GM12892 (cell line): Measurements from ENCODE around the gene TRIO.

Experiments used
- DNase-seq: peaks from one replicate; pipeline ENCODE4 v3.0.0; 2011; ENCODE audit not compliant: insufficient read length
- FAIRE-seq: peaks from 2 replicates; lab custom pipeline; 2011; peaks lifted over from hg19 to GRCh38; lab: Jason Lieb, UNC
- POLR2A ChIP-seq: IDR thresholded peaks from 2 replicates; pipeline ENCODE4 v1.6.1; 2011; ENCODE audit warnings: low read depth, low read length, control low read depth
- POLR2AphosphoS5 ChIP-seq: IDR thresholded peaks from 2 replicates; pipeline ENCODE4 v1.6.1; 2011; ENCODE audit warnings: low read depth, low read length, control low read depth
- TAF1 ChIP-seq: IDR thresholded peaks from 2 replicates; pipeline ENCODE4 v1.6.1; 2011; ENCODE audit warnings: low read depth, mild to moderate bottlenecking, control low read depth, low read length, borderline replicate concordance

Gene TRIO

DNA sequence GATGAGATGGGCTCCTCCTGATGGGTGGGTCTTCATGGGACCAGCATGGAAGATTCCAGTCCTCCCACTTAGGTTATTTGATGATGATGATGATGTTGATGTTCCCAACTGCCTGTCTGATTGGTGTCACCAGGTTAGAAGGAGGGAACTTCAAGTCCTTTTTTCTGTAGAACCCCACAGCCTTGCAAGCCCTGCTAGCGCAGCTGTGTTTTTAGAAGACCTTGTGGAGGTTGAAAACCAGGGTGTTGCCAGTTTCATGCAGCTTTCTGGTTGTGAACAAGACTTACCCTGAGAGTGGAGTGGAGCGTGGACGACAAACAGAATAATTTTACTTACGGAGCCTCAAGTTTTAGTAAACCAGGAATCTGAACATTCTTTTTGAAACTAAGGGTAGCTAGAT, 83.0 kb downstream of the TRIO start:
- no peak for FAIRE-seq
- TF ChIP-seq POLR2A: no peak
- TF ChIP-seq TAF1: no peak
- no peak for TF ChIP-seq POLR2AphosphoS5

DNA sequence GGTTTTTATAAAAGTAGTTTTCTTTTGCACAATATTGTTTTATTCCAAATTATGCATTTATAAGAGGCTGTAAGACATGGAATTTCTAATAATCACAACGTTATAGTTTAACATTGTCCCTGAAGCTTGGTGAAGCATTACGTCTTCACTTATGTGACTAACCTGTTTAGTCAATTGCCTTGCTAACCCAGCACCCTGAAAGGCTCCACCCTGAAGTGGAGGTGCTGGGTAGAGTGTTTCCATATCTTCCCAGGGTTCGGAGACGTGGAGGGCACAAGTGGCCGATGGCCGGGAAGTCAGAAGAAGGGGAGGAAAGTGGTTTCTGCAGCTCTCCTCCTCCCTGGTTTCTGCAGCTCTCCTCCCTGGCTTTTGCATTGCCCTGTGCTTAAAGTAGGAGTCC, 83.4 kb downstream of the TRIO start:
- FAIRE-seq: no peak

More for the DNA sequence above, 83.0 kb downstream of the TRIO start:
- no peak for DNase-seq

DNA sequence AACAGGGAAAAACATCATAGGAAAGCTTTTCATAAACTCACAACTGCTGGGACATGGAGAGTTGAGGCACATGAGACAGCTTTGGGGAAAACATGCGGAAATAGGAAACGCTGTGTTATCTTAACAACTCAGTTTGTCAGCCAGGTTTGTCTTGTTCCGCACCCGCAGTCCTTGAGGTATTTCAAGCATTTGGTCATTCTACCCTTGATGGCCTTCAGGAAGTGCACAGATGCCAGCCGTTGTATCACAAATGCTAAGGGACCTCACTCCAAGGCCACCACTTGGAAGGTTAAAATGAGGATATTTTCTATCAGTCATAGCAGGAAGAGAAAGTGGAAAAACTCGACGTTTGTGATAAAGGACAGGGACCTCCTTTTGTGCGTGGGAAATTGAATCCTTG, 83.8 kb downstream of the TRIO start:
- no peak for TF ChIP-seq TAF1
- no peak for TF ChIP-seq POLR2AphosphoS5
- TF ChIP-seq POLR2A: no peak
- FAIRE-seq (no peak), DNase-seq (no peak)

More for the DNA sequence above, 83.4 kb downstream of the TRIO start:
- no peak for DNase-seq
- TF ChIP-seq TAF1 (no peak), POLR2AphosphoS5 (no peak), POLR2A (no peak)

DNA sequence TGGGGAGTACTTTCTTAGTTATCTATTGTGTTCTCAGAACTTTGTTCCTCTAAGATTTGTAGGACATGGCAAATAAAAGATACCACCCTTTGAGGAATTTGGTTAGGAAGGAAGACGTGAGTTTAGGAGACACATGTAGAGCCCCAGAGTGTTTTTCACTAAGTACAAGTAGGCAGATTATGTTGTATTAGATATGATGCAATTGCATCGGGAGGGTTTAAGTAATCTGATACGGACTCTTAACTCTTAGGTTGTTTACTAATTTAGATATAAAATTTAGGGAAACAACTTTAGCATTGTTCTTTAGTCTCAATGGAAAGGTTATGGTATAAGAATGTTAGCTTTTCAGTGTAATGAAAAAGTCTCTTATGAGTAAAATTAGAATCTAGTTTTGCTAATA, 84.4 kb downstream of the TRIO start:
- FAIRE-seq (no peak), DNase-seq (no peak)
- TF ChIP-seq TAF1 (no peak), POLR2AphosphoS5 (no peak), POLR2A (no peak)

DNA sequence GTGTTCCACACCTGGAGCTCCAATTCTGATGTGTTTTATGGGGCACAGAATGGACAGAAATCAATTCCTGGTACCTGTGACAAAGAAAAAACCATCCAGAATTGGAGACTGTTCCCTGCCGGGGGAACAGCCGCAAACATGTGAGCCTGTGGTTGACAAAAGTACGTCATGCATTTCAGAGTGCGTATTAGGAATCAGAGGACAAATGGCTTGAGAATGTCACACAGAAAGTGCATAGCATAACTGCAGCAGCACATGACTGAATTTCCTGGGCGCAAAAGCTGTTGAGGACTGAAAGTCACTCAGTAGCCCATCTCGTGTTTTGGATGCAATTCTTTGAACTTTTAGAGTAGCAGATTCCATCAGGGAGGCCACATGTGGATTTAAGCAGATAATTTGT, 85.1 kb downstream of the TRIO start:
- FAIRE-seq: no peak
- TF ChIP-seq POLR2A (no peak), TAF1 (no peak), POLR2AphosphoS5 (no peak)
- no peak for DNase-seq

DNA sequence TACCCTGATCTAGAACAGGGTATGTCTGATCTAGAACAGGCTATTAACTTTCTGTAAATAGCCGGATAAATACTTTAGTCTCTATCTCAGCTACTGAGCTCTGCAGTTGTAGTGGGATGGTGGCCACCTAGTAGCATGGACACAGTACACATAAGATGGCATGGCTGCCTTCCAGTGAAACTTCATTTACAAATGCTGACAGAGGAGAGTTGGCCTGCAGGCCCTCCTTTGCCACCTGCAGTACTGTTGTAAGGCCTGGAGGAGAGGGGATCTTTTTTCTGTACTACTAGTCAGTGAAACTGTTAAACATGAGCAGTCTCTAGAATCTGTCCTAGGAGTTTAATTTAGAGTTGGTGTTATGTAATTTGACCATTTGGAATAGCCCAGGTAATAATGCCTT, 86.0 kb downstream of the TRIO start:
- TF ChIP-seq POLR2A: no peak
- TF ChIP-seq TAF1: no peak
- no peak for TF ChIP-seq POLR2AphosphoS5
- DNase-seq (no peak), FAIRE-seq (no peak)

DNA sequence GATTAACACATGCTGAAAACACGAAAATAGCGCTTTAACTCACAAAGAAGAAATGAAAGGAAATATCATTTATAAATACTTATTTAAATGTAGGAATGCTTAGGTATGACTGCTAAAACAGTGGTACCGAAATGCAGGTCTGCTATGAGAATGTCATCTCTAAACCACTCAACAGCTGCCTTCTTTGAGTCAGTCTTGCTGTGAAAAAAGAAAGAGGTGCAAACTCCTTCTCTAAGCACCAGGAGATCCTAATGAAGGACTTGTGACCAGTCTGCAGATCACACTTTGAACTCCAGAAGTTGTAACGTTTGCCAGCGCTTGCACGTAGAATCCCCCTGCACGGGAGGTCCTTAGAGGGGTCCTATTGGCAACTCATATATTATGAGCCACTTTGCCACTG, 86.6 kb downstream of the TRIO start:
- no peak for FAIRE-seq
- TF ChIP-seq POLR2AphosphoS5 (no peak), TAF1 (no peak), POLR2A (no peak)

DNA sequence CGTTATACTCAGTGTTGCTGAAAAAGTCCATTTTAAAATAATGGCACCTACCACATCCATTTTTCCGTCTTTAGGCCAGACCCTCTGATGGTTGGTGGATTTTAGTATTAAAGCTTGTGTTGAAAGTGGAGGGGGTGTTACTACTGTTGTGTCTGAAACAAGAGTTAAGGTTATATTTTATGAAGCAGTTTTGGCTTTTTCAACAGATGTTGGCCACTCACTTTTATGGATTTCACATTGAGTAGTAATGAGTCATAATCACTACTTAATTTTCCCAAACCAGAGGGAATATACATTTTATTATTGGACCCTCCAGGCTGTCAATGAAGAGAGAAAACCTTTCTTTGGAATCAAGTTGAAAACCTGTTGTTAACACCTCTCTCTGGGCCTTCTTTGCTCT, 88.0 kb downstream of the TRIO start:
- TF ChIP-seq POLR2AphosphoS5 (no peak), POLR2A (no peak), TAF1 (no peak)
- DNase-seq (no peak), FAIRE-seq (no peak)

More for the DNA sequence above, 86.6 kb downstream of the TRIO start:
- no peak for DNase-seq

DNA sequence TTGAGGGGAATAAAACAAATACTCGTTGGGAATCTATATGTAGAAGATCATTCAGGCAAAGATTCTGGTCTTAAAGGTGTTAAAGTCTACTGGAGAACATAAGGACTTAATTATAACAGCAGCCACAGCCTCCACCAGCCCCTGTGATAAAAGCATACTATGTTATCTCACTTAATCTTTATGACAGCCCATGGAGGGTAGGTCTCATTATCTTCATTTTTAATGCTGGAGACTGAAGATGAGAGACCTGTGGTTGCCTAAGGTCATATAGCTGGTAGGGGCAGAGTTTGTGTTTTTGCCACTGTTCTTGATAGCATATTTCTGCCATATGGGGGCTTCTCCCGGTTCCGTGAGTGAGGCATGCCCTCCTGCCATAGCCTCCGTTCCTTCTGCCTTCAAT, 88.7 kb downstream of the TRIO start:
- FAIRE-seq (no peak), DNase-seq (no peak)
- TF ChIP-seq POLR2A (no peak), POLR2AphosphoS5 (no peak), TAF1 (no peak)

DNA sequence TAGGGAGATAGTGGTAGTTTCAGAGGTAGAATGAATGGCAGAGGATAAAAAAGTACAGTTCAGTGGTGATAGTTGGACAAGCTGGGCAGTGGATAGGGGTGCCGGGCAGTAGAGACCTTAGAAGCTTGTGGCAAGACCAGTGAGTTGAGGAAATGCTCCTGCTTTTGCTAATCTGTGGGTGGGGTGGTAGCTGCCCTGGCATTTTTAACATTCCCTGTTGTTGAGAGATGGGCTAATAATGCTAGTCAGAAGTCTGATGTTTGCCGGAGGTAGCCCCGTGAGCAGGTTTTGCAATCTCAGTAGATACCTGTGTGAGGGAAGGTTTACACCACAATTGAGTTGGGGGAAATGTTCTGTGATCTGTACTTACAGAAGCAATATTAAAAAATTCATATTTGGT, 91.1 kb downstream of the TRIO start:
- no peak for FAIRE-seq
- no peak for DNase-seq

DNA sequence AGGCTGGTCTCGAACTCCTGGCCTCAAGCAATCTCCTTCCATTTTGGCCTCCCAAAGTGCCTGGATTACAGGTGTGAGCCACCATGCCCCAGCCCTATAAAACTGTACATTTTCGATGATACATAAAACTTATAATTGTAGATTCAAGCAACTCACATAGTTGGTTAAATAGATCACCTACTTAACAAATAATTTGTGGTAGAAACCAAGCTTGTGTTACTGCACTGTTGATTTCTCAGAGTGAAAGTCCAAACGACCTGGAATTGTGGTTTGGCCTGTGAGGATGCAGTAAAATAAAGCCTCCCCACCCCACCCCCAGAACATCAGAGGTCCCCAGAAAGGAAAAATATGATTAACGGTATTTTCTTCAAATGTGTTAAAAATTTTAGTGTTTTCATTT, 92.7 kb downstream of the TRIO start:
- FAIRE-seq (no peak), DNase-seq (no peak)
- TF ChIP-seq POLR2A (no peak), POLR2AphosphoS5 (no peak), TAF1 (no peak)

More for the DNA sequence above, 91.1 kb downstream of the TRIO start:
- TF ChIP-seq POLR2AphosphoS5: no peak
- no peak for TF ChIP-seq POLR2A
- TF ChIP-seq TAF1: no peak

DNA sequence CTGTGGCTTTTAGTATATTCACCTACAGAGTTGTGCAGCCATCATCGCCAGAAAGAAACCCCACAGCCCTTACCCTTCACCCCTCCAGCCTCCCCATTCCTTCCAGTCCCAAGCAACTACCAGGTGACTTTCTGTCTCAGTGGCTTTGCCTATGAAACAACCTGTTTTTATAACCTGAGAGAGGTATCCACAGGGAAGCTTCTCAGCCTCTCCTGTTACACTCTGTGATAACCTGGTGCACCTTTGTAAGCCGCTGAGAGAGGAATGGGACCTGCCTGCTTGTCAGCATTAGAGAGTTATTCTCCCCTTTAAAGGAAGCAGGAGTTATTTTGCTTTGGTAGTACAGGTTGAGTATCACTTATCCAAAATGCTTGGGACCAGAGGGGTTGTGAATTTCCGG, 93.6 kb downstream of the TRIO start:
- FAIRE-seq (no peak), DNase-seq (no peak)
- no peak for TF ChIP-seq POLR2AphosphoS5
- TF ChIP-seq TAF1: no peak
- no peak for TF ChIP-seq POLR2A
